ENCODE measurements around the gene STX11.

DNA sequence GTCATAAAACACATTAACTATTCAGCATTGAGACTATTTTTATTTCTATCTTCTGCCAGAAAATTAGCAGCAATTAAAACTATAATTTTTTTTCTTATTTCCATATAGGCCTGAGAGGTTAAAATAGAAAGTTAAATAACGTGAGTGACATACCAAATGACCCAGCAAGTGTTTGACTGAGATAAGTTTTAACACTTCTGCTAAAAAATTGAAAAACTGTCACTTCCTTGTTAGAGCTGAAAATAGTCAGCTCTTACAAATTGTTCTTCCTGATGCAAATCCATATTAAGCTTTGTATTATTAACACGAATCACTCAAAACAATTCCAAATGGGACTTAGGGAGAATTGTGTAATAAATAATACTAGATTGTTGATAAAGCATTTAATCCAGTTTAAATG is 26.5 kb upstream of the STX11 start:
- TF ChIP-seq, protein P1, sequence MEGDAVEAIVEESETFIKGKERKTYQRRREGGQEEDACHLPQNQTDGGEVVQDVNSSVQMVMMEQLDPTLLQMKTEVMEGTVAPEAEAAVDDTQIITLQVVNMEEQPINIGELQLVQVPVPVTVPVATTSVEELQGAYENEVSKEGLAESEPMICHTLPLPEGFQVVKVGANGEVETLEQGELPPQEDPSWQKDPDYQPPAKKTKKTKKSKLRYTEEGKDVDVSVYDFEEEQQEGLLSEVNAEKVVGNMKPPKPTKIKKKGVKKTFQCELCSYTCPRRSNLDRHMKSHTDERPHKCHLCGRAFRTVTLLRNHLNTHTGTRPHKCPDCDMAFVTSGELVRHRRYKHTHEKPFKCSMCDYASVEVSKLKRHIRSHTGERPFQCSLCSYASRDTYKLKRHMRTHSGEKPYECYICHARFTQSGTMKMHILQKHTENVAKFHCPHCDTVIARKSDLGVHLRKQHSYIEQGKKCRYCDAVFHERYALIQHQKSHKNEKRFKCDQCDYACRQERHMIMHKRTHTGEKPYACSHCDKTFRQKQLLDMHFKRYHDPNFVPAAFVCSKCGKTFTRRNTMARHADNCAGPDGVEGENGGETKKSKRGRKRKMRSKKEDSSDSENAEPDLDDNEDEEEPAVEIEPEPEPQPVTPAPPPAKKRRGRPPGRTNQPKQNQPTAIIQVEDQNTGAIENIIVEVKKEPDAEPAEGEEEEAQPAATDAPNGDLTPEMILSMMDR (IDR thresholded peaks at IDR 0.05; ENCODE audit: insufficient read depth, low read length), result no peak
- TF ChIP-seq, protein P2, sequence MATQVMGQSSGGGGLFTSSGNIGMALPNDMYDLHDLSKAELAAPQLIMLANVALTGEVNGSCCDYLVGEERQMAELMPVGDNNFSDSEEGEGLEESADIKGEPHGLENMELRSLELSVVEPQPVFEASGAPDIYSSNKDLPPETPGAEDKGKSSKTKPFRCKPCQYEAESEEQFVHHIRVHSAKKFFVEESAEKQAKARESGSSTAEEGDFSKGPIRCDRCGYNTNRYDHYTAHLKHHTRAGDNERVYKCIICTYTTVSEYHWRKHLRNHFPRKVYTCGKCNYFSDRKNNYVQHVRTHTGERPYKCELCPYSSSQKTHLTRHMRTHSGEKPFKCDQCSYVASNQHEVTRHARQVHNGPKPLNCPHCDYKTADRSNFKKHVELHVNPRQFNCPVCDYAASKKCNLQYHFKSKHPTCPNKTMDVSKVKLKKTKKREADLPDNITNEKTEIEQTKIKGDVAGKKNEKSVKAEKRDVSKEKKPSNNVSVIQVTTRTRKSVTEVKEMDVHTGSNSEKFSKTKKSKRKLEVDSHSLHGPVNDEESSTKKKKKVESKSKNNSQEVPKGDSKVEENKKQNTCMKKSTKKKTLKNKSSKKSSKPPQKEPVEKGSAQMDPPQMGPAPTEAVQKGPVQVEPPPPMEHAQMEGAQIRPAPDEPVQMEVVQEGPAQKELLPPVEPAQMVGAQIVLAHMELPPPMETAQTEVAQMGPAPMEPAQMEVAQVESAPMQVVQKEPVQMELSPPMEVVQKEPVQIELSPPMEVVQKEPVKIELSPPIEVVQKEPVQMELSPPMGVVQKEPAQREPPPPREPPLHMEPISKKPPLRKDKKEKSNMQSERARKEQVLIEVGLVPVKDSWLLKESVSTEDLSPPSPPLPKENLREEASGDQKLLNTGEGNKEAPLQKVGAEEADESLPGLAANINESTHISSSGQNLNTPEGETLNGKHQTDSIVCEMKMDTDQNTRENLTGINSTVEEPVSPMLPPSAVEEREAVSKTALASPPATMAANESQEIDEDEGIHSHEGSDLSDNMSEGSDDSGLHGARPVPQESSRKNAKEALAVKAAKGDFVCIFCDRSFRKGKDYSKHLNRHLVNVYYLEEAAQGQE (IDR thresholded peaks at IDR 0.05; ENCODE audit: insufficient replicate concordance, low read depth), result no peak
- TF ChIP-seq POLR2AphosphoS5 (IDR thresholded peaks at IDR 0.05; ENCODE audit: low read depth), result no peak

Measured in HL-60 (cell line).